Stomach smooth muscle (tissue), 2 donors: ENCODE data around the gene BRD1.

Experiments
- H3K27ac ChIP-seq: one replicate; pipeline ENCODE4 v1.7.0; 2013; ENCODE audit warnings: mild to moderate bottlenecking, low read length, inconsistent platforms
- H3K27me3 ChIP-seq, 2 donors: one replicate each; pipeline ENCODE4 v1.7.0; 2013; ENCODE audit warnings: low read length in 2 of 2; ENCODE audit not compliant: insufficient read depth in 2 of 2, control insufficient read depth in 1 of 2
- H3K36me3 ChIP-seq, 2 donors: one replicate each; pipeline ENCODE4 v1.7.0; 2013; ENCODE audit warnings: low read length in 2 of 2; ENCODE audit not compliant: control insufficient read depth in 2 of 2, insufficient read depth in 2 of 2
- H3K4me1 ChIP-seq: one replicate; pipeline ENCODE4 v1.7.0; 2013; ENCODE audit warnings: low read length; ENCODE audit not compliant: control insufficient read depth, insufficient read depth
- H3K4me3 ChIP-seq, 2 donors: one replicate each; pipeline ENCODE4 v1.7.0; 2013; ENCODE audit warnings: low read length in 2 of 2
- H3K9ac ChIP-seq, 2 donors: one replicate each; pipeline ENCODE4 v1.7.0; 2013; ENCODE audit warnings: low read length in 2 of 2, mild to moderate bottlenecking in 1 of 2
- H3K9me3 ChIP-seq, 2 donors: one replicate each; pipeline ENCODE4 v1.7.0; 2013; ENCODE audit warnings: low read length in 2 of 2; ENCODE audit not compliant: control insufficient read depth in 2 of 2
- donor health status: healthy.
- donor health status: Pancreatic carcinoma.

Gene BRD1

DNA sequence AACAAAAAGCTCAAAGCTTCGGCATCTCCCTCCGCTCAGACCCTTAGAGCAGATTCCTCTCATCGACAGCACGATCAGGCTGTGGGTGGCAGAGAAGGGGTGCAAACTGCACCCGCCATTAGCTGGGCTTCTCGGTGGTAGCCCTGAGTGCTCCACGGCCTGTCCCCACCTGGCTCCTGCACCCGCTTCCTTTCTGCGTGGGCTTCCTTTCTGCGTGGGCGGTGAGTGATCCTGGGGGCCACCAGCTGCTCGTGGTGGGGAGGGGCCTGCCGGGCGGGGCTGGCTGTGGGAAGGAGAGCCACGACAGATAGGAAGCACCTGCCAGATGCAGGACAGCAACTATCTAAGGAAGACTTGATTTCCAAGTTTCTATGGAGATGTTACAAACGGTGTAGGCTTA, 55.0 kb downstream of the BRD1 start:
- no peak overlapping the region for H3K4me3 ChIP-seq
- H3K4me1 ChIP-seq: peaks cover 8% of the 10 kb centered on the region
- H3K9ac ChIP-seq: no peak overlapping the region
- peaks cover 31 to 40% of the 10 kb centered on the region in 2 donors for H3K36me3 ChIP-seq
- no peak overlapping the region for H3K27ac ChIP-seq
- H3K9me3 ChIP-seq: no peaks in the 10 kb centered on the region
- H3K27me3 ChIP-seq: no peaks in the 10 kb centered on the region

DNA sequence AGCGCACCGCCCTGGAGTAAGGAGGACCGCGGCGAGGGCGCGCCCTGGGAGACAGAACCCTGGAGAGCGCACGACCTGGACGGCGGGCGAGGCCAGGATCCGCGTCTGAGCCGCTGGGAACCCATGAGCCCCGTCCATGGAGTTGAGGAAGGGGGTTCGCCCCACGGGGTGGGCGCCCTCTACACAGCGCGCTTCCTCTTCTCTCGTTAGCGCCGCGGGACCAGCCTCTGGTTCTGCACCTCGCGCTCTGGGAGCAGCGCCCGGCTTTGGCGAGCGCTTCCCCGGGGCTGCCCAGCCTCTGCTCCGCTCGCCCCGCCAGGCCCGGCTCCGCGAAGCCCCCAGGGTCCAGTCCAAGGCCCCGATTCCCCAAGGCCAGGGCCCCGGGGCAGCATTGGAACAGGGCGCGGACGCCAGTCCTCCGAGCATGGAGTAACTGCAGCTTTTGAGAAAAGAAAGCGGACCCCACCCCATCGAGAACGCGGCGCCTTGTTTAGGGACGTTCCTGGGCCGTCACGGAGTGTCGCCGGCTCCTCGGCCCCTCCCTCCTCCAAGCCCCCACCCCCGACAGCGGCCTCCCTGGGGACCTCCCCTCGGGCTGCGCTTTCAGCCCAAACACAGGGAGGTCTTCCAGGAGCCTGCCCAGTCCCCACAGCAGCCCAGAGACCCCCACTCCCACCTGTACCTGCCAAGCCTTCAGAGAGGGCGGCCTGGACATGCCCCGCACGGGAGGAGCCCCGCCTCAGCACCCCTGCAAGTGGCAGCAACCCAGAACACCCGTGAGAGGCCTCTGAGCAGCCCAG, 56.2 kb downstream of the BRD1 start:
- Histone ChIP-seq H3K36me3 (peaks cover 20 to 30% of the 10 kb centered on the region in 2 donors), H3K9me3 (peaks cover 0 to 12% of the 10 kb centered on the region in 2 donors), H3K27me3 (no peaks in the 10 kb centered on the region), H3K9ac (no peak overlapping the region), H3K27ac (no peak overlapping the region), H3K4me3 (no peak overlapping the region), H3K4me1 (peaks cover 8% of the 10 kb centered on the region)

DNA sequence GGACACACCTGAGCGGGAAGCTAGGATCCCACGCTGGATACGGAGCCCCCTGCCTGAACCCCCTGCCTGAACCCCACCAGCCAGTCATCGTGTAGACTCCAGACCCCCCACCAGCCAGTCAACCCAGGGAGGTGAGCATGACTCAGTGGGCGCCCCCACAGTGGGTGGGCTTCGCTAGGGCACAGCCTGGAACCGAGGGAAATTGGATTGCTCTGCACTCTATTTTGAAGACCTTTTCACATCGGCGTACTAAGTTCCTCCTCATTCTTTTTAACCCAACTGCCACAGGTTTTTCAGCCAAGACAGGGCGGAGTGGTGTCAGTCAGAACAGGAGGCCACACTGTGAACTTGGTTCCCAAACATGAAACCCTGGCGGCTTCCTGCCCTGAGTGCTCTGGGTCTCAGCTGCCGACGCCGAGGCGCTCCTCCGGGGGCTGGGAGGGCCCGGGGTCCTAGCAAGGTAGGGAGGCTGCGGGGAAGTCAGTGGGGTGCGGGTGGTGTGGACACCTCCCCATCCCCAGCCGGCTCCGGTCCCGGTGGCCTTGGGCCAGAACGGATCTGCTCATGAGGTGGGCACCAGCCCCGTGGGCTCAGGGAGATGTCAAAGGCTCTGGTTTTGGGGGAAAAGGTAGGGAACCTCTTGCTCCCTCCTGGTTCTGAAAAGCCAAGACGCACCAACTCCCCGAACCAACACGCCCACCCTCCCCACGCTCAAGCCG, 57.0 kb downstream of the BRD1 start:
- Histone ChIP-seq H3K27me3 (no peaks in the 10 kb centered on the region), H3K4me1 (peaks cover 8% of the 10 kb centered on the region), H3K36me3 (peaks cover 18 to 26% of the 10 kb centered on the region in 2 donors), H3K27ac (no peak overlapping the region), H3K9me3 (peaks cover 0 to 13% of the 10 kb centered on the region in 2 donors), H3K4me3 (no peak overlapping the region), H3K9ac (no peak overlapping the region)

DNA sequence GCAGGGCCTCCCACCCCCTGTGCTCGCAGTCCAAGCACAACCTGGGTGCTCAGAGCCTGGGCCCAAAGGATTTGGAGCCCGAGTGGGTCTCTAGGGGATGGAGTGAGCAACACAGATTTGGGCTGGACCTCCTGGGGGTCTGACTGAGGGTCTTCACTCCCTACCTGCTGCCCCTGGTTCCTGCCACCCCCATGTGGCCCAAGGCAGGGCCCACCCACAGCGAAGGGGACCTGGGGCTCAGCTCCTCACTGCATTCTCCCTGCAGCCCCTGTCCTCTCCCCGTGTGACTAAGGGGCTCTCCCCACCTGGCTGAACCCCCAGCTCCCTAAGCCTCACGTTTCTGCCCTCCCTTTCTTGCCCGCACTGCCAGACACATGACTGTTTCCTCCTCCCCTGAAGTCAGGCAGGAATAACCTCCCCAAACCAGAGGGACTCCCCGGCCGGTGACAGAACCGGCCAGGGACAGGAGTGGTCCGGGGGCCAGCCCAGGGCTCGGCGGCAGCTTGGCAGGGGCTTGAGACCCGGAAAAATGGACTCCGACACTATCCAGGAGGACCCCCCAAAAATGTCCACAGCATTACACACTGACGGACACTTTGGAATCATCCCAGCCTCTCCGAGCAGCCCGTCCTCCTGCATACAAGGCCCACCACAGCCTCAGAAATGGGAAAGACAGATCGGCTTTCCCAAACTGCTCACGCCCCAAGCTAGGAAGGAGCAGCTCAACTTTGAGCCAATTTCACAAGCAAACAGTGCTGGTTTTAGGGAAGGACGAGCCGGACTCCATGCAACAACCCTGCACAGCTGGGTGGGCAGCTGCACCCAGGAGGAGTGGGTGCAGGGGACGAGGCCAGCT, 57.8 kb downstream of the BRD1 start:
- Histone ChIP-seq H3K4me3 (no peak overlapping the region), H3K9ac (no peak overlapping the region), H3K27ac (no peak overlapping the region), H3K27me3 (no peaks in the 10 kb centered on the region), H3K4me1 (peaks cover 8% of the 10 kb centered on the region), H3K36me3 (peaks cover 12 to 20% of the 10 kb centered on the region in 2 donors), H3K9me3 (peaks cover 0 to 18% of the 10 kb centered on the region in 2 donors)

DNA sequence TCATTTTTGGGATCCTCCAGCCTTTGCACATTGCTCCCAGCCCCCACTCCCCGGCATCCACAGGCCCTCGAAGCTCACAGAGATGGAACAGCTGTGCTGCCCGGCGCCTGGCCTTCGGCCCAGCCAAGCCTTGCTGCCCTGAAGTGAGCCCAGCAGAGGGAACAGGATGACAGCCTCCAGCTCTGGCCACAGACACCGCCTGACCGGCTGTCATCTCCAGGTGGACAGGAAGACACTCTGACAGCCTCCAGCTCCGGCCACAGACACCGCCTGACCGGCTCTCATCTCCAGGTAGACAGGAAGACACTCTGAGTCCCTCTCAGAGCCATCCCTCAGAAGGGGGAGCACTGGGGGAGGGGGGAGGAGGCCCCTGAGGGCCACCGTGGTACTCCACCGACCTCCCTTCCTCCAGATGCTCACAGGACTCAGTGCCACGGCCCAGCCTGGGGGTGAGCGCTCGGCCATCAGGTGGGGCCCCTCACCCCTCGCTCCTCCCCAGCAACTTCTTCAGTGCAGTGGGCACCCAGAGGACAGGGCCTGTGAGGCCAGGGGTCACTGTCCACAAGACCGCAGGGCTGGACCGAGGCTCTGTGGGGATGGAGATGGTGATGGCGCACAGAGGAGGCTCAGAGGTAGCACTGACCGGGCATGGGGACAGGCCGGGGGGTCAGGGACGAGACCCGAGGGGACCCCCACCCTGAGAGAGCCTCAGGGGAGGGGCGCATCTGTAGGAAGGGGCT, 58.6 kb downstream of the BRD1 start:
- Histone ChIP-seq H3K27me3 (no peaks in the 10 kb centered on the region), H3K4me1 (peaks cover 8% of the 10 kb centered on the region), H3K9me3 (peaks cover 0 to 18% of the 10 kb centered on the region in 2 donors), H3K4me3 (no peak overlapping the region), H3K27ac (no peak overlapping the region), H3K9ac (no peak overlapping the region), H3K36me3 (peaks cover 4 to 12% of the 10 kb centered on the region in 2 donors)

DNA sequence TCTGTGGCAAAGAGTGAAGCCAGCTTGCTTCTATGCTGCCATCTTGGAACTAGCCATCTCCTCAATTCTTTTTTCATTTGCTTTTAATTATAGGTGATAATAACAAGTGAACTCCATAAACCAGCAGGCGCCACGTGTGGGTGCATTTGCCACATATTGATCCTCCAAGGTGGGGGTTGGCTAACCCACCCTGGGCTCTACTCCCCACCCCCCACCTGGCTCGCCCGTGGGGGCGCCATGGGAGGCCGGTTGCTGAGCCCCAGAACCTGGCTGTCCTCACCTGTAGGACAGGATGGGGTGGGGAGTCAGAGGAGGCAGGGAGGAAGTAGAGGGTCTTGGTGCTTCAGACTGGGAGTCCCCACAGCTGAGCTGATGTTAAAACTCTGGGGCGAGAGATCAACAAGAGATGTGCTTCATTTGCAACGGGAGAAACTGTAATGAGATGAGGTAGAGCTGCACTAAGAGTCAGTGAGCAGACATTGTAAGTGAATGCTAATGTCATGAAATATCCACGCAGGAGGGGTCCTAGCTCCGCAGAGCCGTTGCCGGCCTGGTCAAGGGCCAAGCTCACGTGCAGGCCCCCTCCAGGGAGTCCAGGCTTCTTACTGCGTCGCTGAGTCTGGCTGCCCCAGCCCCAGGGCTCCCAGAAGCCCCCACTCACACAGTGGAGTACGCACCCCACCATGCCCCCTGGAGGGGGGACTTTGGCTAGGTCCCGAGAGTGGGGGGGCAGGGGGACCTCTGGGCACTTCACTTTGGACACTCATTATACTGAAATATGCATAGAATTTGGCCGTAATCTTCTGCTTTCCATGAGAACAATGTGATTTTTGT, 59.4 kb downstream of the BRD1 start:
- H3K9ac ChIP-seq: no peak overlapping the region
- no peaks in the 10 kb centered on the region for H3K27me3 ChIP-seq
- no peak overlapping the region for H3K27ac ChIP-seq
- H3K36me3 ChIP-seq: peaks cover 0 to 5% of the 10 kb centered on the region in 2 donors
- peaks cover 0 to 18% of the 10 kb centered on the region in 2 donors for H3K9me3 ChIP-seq
- peaks cover 8% of the 10 kb centered on the region for H3K4me1 ChIP-seq
- H3K4me3 ChIP-seq: no peak overlapping the region

DNA sequence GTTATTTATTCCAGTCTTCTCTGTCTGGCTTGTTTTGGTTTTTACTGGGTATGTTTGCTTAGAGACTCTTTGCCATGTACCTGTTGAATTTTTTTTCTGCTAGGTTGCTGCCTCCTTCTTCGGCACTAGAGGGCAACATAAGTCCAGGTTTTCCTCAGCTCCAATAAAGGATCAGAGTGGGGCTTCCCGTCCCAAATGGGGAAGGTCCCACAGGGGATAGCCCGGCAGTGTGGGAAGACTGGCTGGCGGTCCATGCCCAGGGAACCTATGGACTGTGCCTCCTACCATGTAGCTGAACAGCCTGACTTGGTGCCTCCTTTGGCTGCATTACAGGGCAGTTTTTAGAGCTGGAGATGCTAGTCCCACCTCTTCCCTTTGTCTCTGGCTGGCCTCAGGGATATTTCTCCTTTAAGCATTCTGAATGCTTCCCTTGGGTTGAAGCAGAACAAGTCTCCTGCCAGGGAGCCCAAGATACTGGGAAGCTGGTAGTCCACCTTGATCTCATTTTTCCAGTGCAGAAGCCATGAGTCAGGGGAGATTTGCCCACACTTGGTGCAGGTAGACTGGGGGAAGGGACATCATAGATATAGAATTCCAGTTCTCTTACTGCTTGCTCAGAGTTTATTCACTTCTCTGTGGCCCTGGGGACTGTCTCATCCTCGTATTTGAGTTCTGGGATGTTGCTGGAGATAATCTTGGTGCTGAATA, 60.2 kb downstream of the BRD1 start:
- no peaks in the 10 kb centered on the region for H3K27me3 ChIP-seq
- peaks cover 0 to 18% of the 10 kb centered on the region in 2 donors for H3K9me3 ChIP-seq
- H3K4me1 ChIP-seq: peaks cover 8% of the 10 kb centered on the region
- no peak overlapping the region for H3K9ac ChIP-seq
- peaks cover 0 to 3% of the 10 kb centered on the region in 2 donors for H3K36me3 ChIP-seq
- no peak overlapping the region for H3K27ac ChIP-seq
- H3K4me3 ChIP-seq: no peak overlapping the region

DNA sequence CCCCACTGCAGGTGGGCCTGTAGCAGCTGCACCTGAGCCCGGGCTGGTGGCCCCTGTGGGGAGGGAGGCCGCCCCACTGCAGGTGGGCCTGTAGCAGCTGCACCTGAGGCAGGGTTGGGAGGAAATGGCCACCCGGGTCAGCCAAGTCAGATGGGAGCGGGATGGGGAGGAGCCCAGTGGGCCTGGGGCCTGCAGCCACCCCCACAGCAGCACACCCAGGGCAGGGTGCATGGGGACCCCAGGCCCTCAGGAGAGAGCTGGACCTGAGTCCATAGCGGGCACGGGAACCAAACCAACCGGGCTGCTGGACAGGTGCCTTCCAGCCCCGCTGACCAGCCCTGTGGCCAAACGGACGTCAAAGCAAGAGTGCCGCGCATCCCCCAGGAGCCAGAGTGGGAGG, 61.7 kb downstream of the BRD1 start:
- Histone ChIP-seq H3K4me3 (no peak overlapping the region), H3K4me1 (peaks cover 8% of the 10 kb centered on the region), H3K27me3 (no peaks in the 10 kb centered on the region), H3K9ac (no peak overlapping the region), H3K9me3 (peaks cover 0 to 18% of the 10 kb centered on the region in 2 donors), H3K36me3 (no peaks in the 10 kb centered on the region), H3K27ac (no peak overlapping the region)

DNA sequence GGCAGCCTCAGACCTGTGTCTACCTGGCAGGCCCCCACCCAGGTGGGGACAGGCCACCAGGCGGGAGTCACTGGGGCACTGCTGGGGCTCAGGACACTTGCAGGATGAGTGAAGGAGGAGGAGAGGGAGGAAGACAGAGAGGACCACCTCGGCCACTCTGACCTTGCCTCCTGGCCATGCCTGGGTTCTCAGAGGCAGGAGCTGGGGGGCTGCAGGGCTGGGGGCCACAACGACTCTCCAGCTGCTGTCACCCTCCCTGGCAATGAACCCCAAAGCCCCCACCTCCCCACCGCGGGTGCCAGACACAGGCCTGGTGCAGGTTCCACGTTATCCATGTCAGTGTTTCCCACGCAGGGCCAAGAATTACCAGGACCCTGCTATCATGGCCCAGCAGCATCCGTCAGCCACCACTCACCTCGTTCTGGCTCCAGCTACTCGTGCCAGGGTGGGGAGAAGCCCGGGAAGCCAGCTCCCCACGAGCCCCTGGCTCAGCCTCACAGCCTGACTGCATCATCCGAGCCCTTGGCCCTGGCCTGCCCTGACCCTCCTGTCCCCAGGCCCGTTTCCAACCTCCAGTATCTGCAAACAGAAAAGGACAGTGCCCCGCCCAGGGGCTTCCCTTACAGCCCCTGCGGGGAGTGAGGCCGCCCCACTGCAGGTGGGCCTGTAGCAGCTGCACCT, 62.4 kb downstream of the BRD1 start:
- Histone ChIP-seq H3K27ac (no peak overlapping the region), H3K9me3 (peaks cover 0 to 18% of the 10 kb centered on the region in 2 donors), H3K36me3 (no peaks in the 10 kb centered on the region), H3K9ac (no peak overlapping the region), H3K27me3 (peaks cover 0 to 2% of the 10 kb centered on the region in 2 donors), H3K4me1 (peaks cover 8% of the 10 kb centered on the region), H3K4me3 (no peak overlapping the region)
